Right lobe of liver (tissue), 6 donors: ENCODE data around the gene INPP4A. TPM values are rescaled to one million over a fixed set of nuclear protein-coding genes. Genes with fewer than 3 reads are reported as not detected.

ENCODE experiments used
- ATAC-seq, 4 donors: fragments of 200-7000 bp; cut with Tn5 transposase; one replicate each; pipeline ENCODE4 v1.9.1; 2020; ENCODE audit warnings: mild to moderate bottlenecking in 4 of 4, moderate library complexity in 4 of 4
- DNase-seq, 3 donors: peaks; one replicate each; pipeline ENCODE4 v3.0.0-alpha.2; 2020
- H3K27ac ChIP-seq, 3 donors: fragments of 200-600 bp; one replicate each; pipeline ENCODE4 v1.8.0; 2022
- H3K27me3 ChIP-seq, 2 donors: fragments of 200-600 bp; one replicate each; pipeline ENCODE4 v1.8.0; 2022
- H3K36me3 ChIP-seq, 4 donors: fragments of 200-600 bp; sonication (generic) in 1 of 4; one replicate each; pipeline versions ENCODE4 v1.5.1 to v1.8.0; 2017 to 2022; ENCODE audit warnings: control low read depth in 1 of 4
- H3K4me1 ChIP-seq, 4 donors: fragments of 200-600 bp; sonication (generic) in 1 of 4; one replicate each; pipeline versions ENCODE4 v1.5.1 to v1.8.0; 2017 to 2022; ENCODE audit warnings: control low read depth in 1 of 4
- H3K4me3 ChIP-seq, 3 donors: fragments of 200-600 bp; one replicate each; pipeline ENCODE4 v1.8.0; 2022
- H3K9me3 ChIP-seq, 4 donors: fragments of 200-600 bp; sonication (generic) in 1 of 4; one replicate each; pipeline versions ENCODE4 v1.5.1 to v1.8.0; 2017 to 2022; ENCODE audit warnings: control low read depth in 1 of 4
- CTCF ChIP-seq, 4 donors: fragments of 200-600 bp in 3 of 4; fragments of 450-650 bp in 1 of 4; IDR thresholded peaks; one replicate each; pipeline versions ENCODE4 v1.5.1 to v1.8.0; 2016 to 2022; ENCODE audit warnings: antibody characterized with exemption in 4 of 4, mild to moderate bottlenecking in 2 of 4
- POLR2A ChIP-seq: fragments of 450-650 bp; IDR thresholded peaks from one replicate; pipeline ENCODE4 v1.6.1; 2017; ENCODE audit warnings: antibody characterized with exemption, mild to moderate bottlenecking
- WGBS: methylation state at CpG from one replicate; pipeline ENCODE4 v1.1.6; 2018; ENCODE audit warnings: low coverage, low lambda C conversion rate; ENCODE audit not compliant: insufficient coverage; ENCODE audit errors: missing lambda C conversion rate; 5-methylcytosine and 5-hydroxymethylcytosine counted together
- intact Hi-C, 2 donors: fragments of 100-400 bp; cut with DNase I; formaldehyde crosslinking; loops; one replicate each; pipeline versions ENCODE4 v1.11.2 to v1.14.1; 2022
- total RNA-seq, 6 experiments: library from RNA; depleted of rRNA in 2 of 6; stranded (reverse); fragments of >200 nt in 2 of 6; fragmentation: NEBNext Ultra II Directional in 3 of 6; extraction: Animal tissue kit (Norgen Biotek cat#: 25700) in 3 of 6; gene quantifications; one replicate each; pipeline versions ENCODE4 v1.1.0 to v1.2.4, GENCODE V29; 2016 to 2023
- donor health status: DM: no; HTN: yes; CAD: no.
- donor health status: DM: no; HTN: no; CAD: no.
- donor health status: DM: no; HTN: no; CAD: no.
- donor health status: DM: no; HTN: yes; CAD: no.
- donor health status: DM: no; HTN: yes; CAD: no.

Gene INPP4A
- total RNA-seq, 6 experiments from 2014 or later: 6.5 to 10.4 (median 8.0) TPM

GRCh38 chr2:98472132-98472650 lies 27.5 kb downstream of the INPP4A start:
- ATAC-seq (no peak), DNase-seq (no peak)
- no peaks in the 10 kb centered on the region for H3K9me3 ChIP-seq
- WGBS: no CpG with 5 or more reads among the region's 5 CpGs
- no peak overlapping the region for H3K27ac ChIP-seq
- no peak overlapping the region for H3K4me3 ChIP-seq
- TF ChIP-seq POLR2A (no peak), CTCF (IDR thresholded peaks at IDR 0.05) (no peak)
- H3K36me3 ChIP-seq: no peaks in the 10 kb centered on the region
- H3K27me3 ChIP-seq: no peaks in the 10 kb centered on the region
- H3K4me1 ChIP-seq: no peaks in the 10 kb centered on the region
- intact Hi-C loops: no loop called here

- Histone ChIP-seq H3K27me3 (no peaks in the 10 kb centered on the region), H3K9me3 (no peaks in the 10 kb centered on the region), H3K4me1 (no peaks in the 10 kb centered on the region), H3K27ac (no peak overlapping the region), H3K36me3 (no peaks in the 10 kb centered on the region), H3K4me3 (no peak overlapping the region)
- DNase-seq (no peak), ATAC-seq (no peak)
- TF ChIP-seq CTCF (IDR thresholded peaks at IDR 0.05): no peak
- no peak for TF ChIP-seq POLR2A
- 84% methylated on average over 8 of the region's 9 CpGs for WGBS
- intact Hi-C loops: no loop called here
Measured at GRCh38 chr2:98472961-98473746, 28.5 kb downstream of the INPP4A start.

DNA sequence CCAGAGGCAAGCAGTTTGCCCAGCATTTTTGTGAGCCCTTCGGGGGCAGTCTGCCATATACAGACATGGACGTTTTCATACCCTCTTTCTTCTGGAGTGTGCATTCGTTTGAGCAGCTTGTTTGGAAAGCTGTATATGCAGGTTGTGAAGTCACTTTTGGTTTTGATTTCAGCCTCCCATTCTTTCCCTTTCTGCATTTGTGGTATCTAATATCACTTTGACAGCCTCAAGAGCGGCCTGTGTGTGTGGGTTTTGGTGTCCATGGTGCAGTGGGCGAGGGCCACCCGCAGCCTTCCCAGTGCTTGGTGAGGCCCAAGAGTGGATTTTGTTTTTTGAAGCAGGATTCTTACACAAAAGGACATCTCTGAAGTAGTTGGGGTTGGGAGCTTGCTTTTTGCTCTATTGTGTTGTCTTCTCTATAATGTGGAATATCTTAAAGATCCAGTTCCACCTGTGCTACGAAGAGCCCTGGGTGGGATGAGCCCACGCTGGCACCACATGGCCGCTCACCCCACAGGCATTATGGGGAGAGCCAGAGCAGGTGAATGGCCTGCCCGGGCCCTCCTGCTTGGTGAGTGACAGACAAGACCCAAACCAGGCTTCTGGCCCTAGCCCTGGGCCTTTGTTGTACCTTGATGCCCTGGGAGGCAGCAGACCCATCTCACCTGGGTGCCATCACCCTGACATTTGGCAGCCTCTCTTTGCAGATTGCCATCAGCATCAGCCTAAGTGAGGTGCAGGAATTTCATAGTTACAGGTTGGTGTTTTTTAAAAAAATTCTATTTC lies 29.5 kb downstream of the INPP4A start:
- Histone ChIP-seq H3K4me3 (no peak overlapping the region), H3K27ac (no peak overlapping the region), H3K36me3 (no peaks in the 10 kb centered on the region), H3K9me3 (no peaks in the 10 kb centered on the region), H3K27me3 (no peaks in the 10 kb centered on the region), H3K4me1 (peaks cover 0 to 3% (median 0%) of the 10 kb centered on the region in 4 donors)
- 55% methylated on average over 8 of the region's 10 CpGs for WGBS
- DNase-seq (no peak), ATAC-seq (peak in 2 of 4 donors; percentile 11 to 43)
- TF ChIP-seq CTCF (IDR thresholded peaks at IDR 0.05) (no peak), POLR2A (no peak)
- intact Hi-C loops: no loop called here

DNA sequence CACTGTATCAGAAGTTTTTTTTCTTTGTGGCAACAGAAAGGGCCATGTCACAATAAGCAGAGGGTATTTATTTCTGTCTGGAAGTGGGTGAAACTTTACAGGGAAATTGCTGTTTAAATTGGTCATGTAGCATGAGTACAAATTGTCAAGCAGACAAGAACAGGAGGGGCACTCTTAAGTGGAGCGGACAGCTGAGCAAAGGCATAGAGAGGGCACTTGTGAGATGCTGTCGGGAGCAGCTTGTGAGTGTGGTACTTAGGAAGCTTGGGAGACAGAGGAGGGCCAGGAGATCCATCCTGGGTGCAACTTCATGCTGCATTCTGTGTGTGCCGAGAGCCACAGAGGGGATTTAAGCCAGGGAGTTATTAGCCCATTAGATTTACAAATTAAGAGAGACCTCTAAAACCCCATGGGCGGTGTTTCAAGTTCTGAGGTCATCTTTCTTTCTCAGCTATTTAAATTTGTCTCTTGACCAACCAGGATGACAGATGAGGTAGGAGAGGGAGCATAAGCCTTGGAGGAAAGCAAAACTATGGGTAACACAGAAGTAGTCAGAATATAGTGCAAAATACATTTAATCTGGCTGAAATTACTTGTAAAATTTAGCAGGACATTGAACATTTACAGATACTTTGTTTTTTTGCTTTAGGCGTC lies 30.4 kb downstream of the INPP4A start:
- no peaks in the 10 kb centered on the region for H3K9me3 ChIP-seq
- no peaks in the 10 kb centered on the region for H3K27me3 ChIP-seq
- H3K4me3 ChIP-seq: no peak overlapping the region
- no peaks in the 10 kb centered on the region for H3K36me3 ChIP-seq
- DNase-seq (no peak), ATAC-seq (no peak)
- intact Hi-C loops: no loop called here
- WGBS: 96% methylated on average over 4 of the region's 5 CpGs
- no peak overlapping the region for H3K27ac ChIP-seq
- TF ChIP-seq POLR2A (no peak), CTCF (IDR thresholded peaks at IDR 0.05) (no peak)
- peaks cover 0 to 12% (median 0%) of the 10 kb centered on the region in 4 donors for H3K4me1 ChIP-seq
